ENCODE measurements around the gene RDH8.

- TF ChIP-seq POLR2A (IDR thresholded peaks at IDR 0.05; ENCODE audit: low read length): no peak
- no peak for TF ChIP-seq GATA1 (IDR thresholded peaks at IDR 0.05; ENCODE audit: low read depth, low read length)
Observed at GRCh38 chr19:9989504-9989903, 23.8 kb upstream of the RDH8 start.
